Activated CD8-positive, alpha-beta memory T cell treated with anti-CD3 and anti-CD28 coated beads, Interleukin-2, amount 50 U/mL, for 48 hours (primary cell): ENCODE measurements around the gene PRR5.
"Not testable (repeated sequence)": the region's sequence is repeated elsewhere in the genome, so short reads cannot be mapped to it uniquely, and the experiment has no call there.

Source experiments
- DNase-seq: peaks from one replicate; pipeline ENCODE4 v3.0.0-alpha.2; 2020

PRR5 gene

DNA sequence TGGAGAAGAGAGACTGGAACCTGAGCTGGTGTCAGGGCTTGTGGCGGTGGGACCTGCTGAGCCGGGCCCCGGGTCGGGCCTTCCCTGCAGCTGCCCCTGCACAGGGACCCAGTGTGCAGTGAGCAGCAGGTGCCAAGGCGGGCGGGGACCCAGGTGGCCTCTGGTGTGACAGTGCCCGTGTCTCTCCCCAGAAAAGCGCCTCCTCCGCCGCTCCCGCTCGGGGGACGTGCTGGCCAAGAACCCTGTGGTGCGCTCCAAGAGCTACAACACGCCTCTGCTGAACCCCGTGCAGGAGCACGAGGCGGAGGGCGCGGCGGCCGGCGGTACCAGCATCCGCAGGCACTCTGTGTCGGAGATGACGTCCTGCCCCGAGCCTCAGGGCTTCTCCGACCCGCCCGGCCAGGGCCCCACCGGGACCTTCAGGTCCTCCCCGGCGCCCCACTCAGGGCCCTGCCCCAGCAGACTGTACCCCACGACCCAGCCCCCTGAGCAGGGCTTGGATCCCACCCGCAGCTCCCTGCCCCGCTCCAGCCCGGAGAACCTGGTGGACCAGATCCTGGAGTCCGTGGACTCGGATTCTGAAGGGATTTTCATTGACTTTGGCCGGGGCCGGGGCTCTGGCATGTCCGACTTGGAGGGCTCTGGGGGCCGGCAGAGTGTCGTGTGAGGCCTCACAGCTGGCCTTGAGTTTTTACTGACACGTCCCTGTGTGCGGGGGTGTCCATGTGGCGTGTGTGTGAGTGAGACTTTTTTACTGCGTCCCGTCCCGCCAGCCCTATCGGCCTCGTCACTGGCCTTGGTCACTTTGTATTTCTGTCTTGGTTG lies 34.8 kb downstream of the PRR5 start:
- DNase-seq = no peak

DNA sequence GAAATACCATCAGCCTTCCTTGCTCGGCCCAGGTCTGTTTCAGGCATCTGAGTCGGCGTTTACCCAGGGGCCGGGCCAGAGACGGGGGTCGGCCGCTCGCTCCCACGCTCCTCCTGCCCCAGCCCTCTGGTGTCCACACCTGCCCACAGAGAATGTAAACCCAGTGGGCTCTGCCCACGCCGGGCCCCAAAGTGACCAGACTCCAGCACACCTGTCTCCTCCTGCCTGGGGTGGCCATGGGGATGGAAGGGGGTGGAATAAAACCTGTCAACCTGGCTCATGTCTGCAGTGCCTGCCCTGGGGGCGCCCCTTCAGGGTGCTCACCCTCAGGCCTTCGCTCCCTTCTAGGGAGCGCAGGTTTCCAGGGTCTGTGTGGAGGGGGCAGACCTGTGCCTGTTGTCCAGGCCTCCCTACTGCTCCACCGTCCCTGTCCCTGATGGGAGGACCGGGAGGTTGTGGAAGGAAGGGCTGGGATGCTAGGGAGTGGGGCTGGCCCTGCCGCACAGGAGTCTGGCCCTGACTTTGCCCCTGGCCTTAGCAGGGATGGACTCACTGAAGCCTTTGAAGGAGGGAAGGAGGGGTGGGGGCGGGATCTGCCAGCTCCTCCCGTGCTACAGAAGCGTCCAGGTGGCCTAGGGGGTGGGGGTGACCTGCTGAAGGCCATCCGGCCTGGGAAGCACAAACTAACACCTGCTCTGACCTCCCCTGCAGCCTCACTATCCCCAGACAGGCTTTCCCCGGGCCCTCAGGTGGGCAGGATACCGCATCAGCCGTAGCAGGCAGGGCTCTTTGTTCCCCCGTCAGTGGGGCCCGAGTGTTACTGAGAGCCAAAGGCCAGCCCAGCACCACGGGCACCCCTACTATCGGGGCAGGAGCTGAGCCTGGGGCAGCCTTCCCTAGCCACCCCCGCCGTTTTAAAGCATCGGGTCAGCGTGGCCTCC lies 35.7 kb downstream of the PRR5 start:
- no peak for DNase-seq

DNA sequence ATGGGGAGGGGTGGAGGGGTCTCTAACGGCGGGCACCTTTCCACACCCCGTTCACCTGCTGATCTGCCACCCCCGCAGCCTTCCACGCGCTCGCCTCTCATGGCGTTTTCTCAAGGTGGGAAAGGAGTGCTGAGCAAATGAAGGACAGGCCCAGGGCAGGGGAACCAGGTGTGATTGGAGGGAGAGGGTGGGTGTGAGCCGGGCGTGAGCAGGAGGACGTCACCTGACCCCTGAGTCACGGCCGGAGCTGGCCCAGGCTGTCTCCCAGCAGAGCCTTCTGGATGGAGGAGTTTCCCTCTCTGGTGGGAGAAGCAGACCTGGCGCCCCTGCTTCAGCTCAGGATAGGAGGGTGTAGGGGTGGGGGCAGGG lies 36.3 kb downstream of the PRR5 start:
- DNase-seq = no peak

DNA sequence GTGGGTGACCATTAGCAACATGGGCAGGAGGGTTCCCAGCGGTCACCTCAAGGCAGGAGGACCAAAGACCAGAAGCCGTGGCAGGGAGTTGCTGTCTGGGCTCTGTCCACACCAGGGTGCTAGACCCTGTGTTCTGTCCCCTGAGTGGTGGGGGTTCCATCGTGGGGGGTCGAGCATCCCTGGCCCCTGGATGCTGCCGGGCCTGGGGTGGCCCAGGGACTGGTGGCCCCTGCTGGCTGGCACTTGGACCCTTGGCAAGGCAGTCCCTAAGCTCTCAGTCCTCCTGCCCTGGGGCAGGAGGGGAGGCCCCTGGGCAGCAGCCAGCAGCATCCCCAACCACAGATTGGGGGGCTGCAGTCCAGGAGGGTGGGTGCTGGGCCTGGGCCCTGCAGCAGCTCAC lies 37.0 kb downstream of the PRR5 start:
- DNase-seq = no peak

DNA sequence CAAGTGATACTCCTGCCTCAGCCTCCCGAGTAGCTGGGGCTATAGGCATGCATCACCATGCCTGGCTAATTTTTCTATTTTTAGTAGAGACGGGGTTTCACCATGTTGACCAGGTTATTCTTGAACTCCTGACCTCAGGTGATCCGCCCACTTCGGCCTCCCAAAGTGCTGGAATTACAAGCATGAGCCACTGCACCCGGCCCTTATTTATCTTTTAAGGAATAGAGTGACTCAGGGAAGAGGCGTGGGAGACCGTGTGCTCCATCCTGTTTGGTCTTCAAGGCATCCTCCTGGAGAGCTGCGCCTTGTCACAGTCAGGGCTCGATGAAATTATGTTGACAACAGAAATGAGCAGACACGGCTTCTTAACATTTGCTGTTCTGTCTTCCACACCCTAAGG lies 37.7 kb downstream of the PRR5 start:
- not testable (repeated sequence) for DNase-seq

DNA sequence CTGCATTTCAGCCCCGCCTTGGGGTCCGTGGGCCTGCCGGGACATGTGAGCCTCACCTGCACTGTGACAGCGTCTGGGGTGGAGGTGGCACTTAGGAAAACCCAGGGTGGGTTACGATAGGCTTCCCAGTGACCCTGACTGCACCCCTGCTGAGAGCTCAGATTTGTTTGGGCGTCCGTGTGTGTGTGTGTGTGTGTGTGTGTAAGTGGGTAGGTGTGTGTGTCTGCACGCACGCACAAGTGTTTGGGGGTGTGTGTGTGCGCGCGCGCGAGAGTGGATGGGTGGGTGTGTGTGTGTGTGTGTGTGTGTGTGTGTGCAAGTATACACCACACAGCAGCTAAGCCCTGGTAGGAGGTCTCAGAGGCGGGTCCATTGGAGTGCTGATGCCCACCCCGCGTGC lies 38.3 kb downstream of the PRR5 start:
- no peak for DNase-seq

DNA sequence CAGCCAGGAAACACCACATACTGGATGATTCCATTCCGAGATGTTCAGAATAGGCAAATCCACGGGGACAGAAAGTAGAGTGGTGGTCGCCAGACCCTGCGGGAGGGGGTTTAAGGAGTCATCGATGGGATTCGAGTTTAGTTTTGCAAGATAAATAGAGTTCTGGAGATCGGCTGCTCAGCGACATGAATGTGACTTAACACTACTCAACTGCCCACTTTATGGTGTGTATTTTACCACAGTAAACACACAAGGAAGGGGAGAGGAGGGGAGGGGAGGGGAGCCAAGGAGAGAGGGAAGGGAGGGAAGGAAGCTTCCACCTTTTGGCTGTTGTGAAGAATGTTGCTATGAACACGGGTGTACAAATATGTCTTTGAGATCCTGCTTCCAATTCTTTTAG lies 39.9 kb downstream of the PRR5 start:
- no peak for DNase-seq

DNA sequence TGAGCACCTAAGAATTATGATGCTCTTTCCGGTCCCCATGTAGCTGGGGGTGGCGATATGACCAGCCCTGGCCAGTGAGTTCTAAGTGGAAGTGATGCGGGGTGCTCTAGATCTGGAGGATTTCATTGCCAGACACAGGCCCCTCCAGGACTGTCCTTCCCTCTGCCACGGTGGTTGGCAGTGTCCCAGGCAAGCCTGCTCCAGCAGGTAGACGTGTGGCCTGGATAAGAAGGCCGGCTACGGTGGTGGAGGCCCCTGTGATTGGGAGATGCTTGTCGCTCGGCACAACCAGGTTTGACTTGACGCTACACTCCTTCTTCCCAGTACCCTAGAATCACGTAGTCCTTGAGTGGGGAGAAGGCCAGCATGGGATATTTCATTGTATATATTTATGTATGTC lies 41.2 kb downstream of the PRR5 start:
- DNase-seq = no peak

DNA sequence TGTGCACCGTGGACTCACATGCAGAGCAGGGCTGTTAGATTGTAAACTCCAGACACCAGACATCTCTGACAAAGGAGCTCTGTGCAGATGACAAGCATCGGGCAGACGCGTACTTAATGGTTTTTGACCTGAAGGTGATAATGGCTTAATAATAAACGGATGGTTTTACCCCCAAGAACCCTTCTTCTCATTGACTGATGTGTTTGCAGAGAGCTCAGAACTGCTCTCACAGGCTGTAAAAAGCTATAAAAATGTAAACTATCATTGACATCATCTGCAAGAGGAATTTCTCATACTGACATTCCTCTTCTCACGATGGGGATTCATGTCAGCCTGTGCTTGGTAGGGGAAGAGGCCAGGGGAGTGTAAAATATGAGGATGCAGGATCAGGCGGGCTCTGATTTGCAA lies 41.8 kb downstream of the PRR5 start:
- no peak for DNase-seq

DNA sequence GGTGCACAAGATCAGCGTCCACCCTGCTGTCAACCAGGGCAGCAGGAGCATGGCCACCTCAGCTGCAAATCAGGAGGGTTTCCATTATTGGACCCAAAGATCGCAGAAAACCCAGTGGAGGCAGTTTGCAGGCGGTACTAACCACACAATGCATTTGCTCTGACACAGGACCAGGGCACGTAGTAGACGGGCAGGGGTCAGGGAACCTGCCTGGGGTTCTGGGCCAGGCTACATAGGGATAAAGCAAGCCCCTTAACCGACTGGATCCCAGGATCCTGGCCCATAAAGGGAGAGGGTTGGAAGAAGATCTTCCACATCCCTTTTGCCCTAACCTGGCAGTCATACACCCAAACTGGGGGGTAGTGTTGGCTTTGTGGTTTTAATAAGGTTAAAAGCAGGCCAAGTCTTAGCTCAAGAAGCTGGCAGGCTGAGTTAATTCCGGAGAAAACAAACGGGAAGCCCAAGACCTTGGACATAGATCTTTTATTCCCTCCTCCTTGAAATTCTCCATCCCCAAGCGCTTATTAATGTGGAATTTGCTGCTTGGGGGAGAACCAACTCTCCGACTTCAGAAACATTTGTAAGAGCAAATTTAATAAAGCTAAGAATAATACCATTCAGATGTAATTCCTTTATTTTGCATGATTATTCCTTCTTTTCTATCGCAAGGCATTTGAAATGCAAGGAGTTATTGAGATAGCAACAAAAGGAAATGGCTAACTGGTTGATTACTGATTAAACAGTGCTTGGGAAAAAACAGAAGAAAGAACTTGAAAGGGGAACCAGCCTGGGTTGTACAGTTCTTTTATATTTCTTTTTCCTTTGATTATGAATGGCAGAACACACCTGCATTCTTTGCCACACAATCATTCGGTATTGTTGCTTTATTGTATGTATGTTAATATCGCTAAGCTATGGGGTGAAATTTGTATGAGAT lies 44.1 kb downstream of the PRR5 start:
- no peak for DNase-seq

DNA sequence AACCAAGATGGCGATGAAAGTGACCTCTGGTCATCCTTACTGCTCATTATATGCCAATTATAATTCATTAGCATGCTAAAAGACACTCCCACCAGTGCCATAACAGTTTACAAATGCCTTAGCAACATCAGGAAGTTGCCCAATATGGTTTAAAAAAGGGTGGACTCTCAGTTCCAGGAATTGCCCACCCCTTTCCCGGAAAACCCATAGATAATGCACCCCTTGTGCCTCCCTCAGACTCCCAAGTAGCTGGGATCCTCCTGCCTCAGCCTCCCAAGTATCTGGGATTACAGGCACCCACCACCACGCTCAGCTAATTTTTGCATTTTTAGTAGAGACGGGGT lies 45.8 kb downstream of the PRR5 start:
- DNase-seq = not testable (repeated sequence)

DNA sequence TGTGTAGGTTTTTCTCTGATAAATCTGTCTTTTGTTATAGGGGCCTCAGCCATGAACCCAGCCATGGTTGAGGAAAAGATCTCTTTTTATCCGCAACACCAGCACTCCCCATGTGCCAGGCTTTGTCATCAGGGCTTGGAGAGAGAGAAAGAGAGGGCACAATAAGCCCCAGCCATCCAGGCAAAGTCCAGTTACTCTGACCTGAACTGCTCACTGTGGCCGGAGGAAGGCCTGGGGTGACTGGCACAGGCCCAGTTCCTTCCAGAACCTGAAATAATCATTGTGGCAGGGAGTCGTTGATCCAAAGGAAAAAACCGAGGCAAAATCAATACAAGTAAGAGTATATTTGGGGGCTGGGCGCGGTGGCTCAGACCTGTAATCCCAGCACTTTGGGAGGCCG lies 46.5 kb downstream of the PRR5 start:
- DNase-seq = no peak

DNA sequence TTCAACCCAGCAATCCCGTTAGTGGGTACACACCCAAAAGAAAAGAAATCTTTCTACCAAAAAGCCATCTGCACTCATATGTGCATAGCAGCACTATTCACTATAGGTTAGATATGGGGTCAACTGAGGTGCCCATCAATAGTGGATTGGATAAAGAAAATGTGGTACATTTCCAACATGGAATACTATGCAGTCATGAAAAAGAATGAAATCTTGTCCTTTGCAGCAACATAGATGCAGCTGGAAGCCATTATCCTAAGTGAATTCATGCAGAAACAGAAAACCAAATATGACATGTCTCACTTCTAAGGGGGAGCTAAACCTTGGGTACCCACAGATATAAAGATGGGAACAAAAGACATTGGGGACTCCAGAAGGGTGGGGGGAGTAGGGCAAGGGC lies 48.5 kb downstream of the PRR5 start:
- no peak for DNase-seq

DNA sequence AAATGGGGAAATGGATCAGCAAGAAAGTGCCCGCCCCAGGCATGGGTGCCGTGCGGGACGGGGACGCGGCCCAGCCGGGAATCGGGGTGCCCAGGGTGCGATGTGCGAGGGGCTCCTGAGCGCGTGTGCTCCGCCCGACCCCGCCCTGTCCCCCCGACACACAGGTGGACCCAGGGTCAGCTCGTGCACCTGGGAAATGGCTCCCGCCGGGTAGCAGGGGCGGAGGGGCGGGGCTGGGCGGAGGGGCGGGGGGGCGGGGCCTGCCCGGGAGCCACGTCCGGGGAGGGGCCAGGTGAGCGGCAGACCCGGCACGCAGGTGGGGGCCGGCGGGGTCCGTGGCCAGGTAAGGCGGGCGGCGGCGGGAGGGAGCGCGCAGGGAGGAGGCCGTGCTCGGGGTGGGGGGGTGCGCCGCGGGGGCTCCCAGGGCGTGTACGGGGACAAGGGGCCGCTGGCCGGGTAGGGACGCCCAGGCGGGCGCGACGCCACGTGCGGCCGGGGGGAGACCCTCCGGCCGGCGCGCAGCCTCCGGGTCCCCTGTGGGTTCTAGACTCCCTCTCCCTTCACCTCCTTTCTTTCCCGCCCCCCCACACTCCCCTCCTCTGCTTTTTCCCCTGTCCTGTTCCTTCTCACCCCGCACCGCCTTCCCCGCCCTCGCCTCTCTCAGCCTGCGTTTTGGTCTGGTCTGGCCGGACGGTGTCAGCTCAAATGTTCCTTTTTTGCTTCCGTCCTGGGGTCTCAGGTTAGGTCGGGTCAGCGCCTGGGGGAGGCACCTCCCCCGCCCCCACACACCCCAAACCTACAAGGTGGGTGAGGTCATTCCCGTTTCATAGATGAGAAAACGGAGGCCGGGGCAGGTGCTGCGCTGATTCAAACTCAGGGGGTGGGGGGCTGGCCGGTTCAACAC lies 50.5 kb downstream of the PRR5 start, which contains the start of gene ARHGAP8:
TSS of gene ARHGAP8 (plus strand) at position 291 of the 904 bp plus-strand sequence. CDS start 33,953 bp downstream, outside the sequence.
- DNase-seq = no peak

DNA sequence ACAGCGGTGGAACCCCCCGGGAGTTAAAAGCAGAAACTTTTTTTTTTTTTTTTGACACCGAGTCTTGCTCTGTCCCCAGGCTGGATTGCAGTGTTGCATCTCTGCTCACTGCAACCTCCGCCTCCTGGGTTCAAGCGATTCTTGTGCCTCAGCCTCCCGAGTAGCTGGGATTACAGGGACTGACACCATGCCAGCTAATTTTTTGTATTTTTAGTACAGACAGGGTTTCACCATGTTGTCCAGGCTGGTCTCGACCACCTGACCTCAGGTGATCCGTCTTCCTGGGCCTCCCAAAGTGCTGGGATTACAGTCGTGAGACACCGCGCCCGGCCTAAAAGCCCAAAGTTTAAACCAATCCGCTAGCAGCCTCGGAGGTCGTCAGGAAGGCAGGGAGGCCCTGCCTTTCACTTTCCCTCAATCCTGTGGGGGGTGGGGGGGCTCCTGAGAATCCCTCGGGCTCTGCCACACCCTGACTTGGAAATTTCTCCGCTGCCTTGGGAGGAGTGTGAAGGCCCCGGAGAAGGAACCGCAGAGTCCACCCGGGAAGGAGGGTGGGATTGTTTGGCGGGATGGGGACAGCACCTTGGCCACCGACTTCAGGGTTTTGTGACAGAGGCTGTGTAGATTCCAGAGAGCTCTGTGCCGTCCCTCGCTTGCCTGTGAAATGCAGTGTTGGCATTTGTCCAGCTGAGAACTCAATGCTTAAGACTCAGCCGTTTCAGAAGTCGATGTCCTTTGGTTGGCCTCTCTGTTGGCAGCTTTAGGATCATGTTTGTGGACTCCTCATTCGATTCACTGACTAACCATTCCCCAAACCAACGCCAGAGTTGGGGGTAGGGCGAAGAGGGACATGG lies 51.4 kb downstream of the PRR5 start:
- DNase-seq = no peak

DNA sequence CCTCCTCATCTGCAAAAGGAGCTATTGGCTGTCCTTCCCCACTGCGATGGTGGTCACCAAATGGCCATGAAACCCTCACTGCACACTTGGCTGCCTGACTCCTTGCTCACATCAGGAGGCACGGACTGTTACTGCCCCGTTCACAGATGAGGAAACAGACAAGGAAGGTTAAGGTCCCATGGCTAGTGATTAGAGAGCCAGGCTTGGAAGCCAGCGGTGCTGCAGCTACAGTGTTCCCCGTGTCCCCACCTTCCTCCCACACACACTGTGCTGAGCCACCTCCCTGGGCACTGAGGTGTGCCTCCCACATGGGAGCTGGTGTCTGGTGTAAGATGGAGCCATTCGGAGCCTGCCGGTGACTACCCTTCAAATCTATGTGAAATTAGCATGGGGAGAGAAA lies 53.0 kb downstream of the PRR5 start:
- DNase-seq = no peak

DNA sequence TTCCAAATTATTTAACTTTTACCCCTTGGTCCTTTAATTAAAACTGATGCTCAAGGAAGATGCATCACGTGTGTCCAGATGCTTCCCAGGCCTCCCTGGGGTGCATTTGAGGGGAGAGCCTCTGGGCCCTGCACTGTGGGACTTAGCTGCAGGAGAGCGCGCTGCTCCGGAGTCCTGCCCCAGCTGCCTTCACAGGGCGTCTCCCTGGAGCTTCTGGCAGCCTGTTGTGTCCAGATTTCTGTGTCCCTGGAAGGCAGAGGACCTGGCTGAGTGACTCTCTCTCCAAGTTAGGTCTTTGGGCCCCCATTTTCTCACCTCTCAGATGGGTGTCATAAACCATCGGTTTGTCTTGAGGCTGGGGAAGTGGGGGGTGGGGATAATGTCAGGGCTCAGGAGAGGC lies 53.4 kb downstream of the PRR5 start:
- no peak for DNase-seq

DNA sequence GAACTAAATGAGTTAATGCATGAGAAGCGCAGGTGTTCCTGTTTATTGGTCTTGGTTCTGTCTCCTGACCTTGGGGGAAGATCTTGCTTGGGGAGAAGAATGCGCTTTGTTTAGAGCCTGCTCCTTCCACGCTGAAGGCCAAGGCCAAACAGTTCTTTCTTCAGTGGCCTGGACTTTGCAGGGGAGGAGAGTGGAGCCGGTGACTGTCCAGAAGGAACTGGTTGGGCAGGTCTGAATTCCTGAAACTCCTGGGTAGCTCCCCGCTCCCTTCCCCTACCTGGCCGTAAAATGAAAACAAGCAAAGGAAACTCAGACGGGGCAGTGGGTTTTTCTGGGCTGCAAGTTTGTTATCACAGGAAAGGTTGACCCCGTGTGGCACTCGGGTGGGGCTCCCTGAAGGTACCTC lies 54.0 kb downstream of the PRR5 start:
- DNase-seq = no peak

DNA sequence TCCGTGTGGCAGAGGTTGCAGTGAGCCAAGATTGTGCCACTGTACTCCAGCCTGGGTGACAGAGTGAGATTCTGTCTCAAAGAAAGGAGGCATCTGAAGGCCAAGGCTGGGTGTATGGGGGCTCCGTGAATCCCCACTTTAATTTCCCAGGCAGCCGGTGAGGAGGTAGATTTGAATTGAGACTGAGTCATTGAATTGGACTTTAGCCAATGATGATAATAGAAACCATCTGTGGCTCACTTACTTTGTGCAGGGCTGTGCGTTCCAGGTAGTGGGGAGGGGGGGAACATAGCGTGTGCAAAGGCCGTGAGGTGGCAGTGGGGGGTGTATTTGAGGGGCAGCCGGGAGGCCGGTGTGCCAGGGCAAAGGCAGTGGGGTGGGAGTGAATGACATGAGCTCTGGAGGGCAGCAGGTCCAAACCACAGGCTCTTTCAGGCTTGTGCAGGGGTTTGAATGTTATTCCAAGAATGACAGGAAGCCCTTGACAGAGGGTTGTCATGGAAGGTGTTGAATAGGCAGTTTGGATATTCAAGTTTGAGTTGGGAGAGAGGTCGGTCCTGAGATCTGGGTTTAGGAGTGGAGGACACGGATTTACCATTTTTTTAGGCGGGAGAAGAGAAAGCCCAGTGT lies 56.5 kb downstream of the PRR5 start:
- DNase-seq = no peak

DNA sequence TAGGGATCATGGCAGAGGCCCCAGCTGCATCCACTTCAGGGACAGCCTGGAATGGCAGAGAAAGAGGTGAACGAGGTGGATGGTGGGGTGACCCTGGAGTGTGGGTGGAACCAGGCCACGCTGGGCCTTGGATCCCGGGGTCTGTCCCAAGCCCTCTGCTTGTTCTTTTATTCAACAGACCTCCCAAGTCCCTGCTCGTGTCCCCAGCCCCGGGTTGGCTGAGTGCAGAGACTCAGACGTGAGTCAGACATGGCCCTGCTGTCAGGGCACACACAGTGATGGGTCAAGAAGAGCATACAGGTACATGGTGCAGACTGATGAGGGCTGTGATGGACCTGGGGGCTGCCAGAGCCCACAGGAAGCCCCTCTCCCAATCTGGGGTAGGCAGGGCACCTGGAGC lies 57.0 kb downstream of the PRR5 start:
- no peak for DNase-seq
